Fibroblast of mammary gland (primary cell): Measurements from ENCODE around the gene VRK3.

ENCODE experiments used
- DNase-seq: peaks from one replicate; pipeline ENCODE4 v3.0.0-alpha.2; 2010; ENCODE audit warnings: low read depth
- H3K4me3 ChIP-seq: 2 replicates; pipeline ENCODE4 v1.5.1; 2011; ENCODE audit warnings: low read depth, mild to moderate bottlenecking, low read length, moderate library complexity; ENCODE audit not compliant: control insufficient read depth
- CTCF ChIP-seq: conservative IDR thresholded peaks from 2 replicates; pipeline ENCODE4 v1.5.1; 2011; ENCODE audit warnings: low read depth, low read length, inconsistent platforms; ENCODE audit not compliant: control insufficient read depth, insufficient read depth

The VRK3 gene

GRCh38 chr19:49927526-49928264 lies 97.5 kb downstream of the VRK3 start:
- no peak for TF ChIP-seq CTCF
- H3K4me3 ChIP-seq, result peak overlapping the region; percentile 16
- DNase-seq, result no peak

GRCh38 chr19:49926515-49926914 lies 98.7 kb downstream of the VRK3 start:
- no peak for TF ChIP-seq CTCF
- no peak overlapping the region for H3K4me3 ChIP-seq
- no peak for DNase-seq
